DND-41 (cell line): ENCODE results near the gene PTPRG.

ENCODE experiments used
- EZH2 ChIP-seq: IDR thresholded peaks from 3 replicates; pipeline ENCODE4 v1.6.1; 2012; ENCODE audit warnings: borderline replicate concordance, low read depth, mild to moderate bottlenecking, moderate library complexity, low read length, inconsistent platforms; ENCODE audit not compliant: severe bottlenecking
- TF ChIP-seq, protein P1 (sequence below): IDR thresholded peaks from 2 replicates; pipeline ENCODE4 v1.5.1; 2012; ENCODE audit warnings: borderline replicate concordance, low read length, moderate library complexity, mild to moderate bottlenecking; ENCODE audit not compliant: poor library complexity, severe bottlenecking; ENCODE audit errors: extremely low read depth

DNA sequence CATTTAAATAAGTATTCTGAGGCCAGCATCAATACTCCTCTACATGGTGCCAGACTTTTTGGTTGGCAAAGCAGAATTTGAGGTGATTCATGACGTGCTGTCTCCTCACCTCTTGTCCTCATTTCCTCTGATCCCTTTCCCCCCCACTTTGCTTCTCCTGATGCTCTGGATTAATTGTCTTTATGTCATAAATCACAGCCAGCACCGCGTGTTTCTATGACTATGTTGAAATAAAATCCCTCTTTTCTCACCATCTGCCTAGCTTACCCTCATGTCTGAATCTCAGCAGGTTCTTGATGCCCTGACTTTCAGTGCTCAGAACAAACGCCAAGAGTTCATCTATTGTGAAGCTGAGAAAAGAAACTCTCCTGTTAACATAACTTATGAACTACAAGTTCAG is 19.7 kb upstream of the PTPRG start:
- TF ChIP-seq, protein P1, sequence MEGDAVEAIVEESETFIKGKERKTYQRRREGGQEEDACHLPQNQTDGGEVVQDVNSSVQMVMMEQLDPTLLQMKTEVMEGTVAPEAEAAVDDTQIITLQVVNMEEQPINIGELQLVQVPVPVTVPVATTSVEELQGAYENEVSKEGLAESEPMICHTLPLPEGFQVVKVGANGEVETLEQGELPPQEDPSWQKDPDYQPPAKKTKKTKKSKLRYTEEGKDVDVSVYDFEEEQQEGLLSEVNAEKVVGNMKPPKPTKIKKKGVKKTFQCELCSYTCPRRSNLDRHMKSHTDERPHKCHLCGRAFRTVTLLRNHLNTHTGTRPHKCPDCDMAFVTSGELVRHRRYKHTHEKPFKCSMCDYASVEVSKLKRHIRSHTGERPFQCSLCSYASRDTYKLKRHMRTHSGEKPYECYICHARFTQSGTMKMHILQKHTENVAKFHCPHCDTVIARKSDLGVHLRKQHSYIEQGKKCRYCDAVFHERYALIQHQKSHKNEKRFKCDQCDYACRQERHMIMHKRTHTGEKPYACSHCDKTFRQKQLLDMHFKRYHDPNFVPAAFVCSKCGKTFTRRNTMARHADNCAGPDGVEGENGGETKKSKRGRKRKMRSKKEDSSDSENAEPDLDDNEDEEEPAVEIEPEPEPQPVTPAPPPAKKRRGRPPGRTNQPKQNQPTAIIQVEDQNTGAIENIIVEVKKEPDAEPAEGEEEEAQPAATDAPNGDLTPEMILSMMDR: no peak
- TF ChIP-seq EZH2: no peak
